GM18502 (cell line): ENCODE results near the gene FURIN.
"Not testable (repeated sequence)": the region's sequence is repeated elsewhere in the genome, so short reads cannot be mapped to it uniquely, and the experiment has no call there.

Experiments
- ATAC-seq: cut with Tn5 transposase; IDR thresholded peaks from one replicate; pipeline ENCODE4 v1.9.1; 2021; ENCODE audit warnings: mild to moderate bottlenecking; ENCODE audit not compliant: unreplicated experiment, poor library complexity

Gene FURIN

GRCh38 chr15:90840157-90840855, 28.1 kb upstream of the FURIN start:
- no peak for ATAC-seq

GRCh38 chr15:90840954-90841353, 27.4 kb upstream of the FURIN start:
- ATAC-seq, result no peak

DNA sequence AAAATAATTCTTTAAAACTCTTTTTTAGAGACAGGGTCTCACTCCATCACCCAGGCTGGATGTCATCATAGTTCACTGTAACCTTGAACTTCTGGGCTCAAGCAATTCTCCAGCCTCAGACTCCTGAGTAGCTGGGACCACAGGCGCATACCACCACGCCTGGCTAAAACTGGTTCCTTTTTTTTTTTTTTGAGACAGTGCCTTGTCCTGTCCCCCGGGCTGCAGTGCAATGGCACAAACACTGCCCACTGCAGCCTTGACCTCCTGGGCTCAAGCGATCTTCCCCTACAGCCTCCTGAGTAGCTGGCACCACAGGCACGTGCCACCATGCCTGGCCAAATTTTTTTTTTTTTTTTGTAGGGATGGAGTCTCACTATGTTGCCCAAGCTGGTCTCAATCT, 23.7 kb upstream of the FURIN start:
- ATAC-seq, result no peak

- peak; percentile 91 for ATAC-seq
These were observed 23.0 kb upstream of the FURIN start for GRCh38 chr15:90845201-90845949.

DNA sequence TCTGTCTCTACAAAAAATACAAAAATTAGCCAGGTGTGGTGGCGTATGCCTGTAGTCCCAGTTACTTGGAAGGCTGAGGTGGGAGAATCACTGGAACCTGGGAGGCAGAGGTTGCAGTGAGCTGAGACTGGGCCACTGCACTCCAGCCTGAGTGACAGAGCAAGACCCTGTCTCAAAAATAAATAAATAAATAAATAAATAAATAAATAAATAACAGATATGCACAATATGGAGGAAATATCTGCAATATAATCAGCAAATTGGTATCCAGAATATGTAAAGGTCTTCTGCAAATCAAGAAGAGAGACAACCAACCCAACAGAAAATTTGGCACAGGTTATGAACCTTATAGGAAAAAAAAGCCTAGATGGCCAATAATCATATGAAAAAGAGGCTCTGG, 19.0 kb upstream of the FURIN start:
- ATAC-seq, result not testable (repeated sequence)

DNA sequence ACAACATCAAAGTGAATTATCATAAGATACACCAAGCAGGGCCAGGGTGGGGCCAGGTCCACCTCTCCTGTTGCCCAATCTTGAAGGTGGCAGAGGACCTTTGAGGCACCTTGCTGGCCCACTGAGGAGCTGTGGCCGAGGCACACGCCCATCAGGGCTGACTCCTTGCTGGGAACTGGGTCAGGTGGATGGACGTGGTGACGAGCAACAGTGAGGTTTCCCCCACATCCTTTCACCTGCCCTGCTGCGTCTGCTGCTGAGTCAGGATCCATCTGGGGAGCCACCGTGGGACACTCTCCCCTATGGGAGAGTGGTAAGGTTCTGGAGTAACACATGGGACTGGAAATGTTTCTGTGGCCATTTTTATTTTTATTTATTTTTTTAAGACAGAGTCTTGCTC, 17.3 kb upstream of the FURIN start:
- no peak for ATAC-seq

DNA sequence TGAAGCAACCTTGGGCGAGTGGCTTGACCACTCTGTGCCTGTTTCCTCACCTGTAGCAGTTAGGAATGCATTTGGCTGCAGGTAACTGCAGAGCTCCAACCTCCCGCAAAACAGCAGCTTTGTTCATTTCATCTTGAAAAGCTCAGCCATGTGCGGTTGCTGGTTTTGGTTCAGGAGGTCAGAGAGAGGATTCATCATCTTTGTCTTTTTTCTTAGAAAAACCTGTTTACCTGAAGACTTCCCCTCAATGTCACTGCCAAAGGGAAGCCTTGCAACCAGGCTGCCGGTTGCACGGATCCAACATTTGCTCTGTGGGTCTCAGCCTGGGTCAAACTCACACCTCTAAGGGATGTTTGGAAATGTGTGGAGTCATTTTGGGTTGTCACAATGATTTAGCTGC, 16.4 kb upstream of the FURIN start:
- no peak for ATAC-seq

DNA sequence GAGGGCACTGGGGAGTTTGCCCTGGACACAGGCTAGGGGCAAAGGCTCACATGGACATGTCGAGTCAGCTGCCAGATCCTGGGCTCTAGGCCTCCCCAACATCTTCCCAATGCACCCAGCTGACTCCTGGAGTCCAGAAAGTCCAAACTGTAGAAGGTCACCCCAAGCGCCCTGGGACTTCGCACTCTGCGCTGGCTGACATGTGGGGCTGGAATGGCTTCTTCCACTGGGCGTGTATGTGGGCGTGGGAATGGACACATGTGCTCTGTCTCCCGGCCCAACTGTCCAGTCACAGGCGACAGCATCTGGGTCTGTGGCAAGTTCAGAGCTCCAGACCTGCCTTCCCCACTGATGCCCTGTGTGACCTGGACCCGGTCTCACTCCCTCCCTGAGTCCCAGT, 13.2 kb upstream of the FURIN start:
- ATAC-seq, result no peak

DNA sequence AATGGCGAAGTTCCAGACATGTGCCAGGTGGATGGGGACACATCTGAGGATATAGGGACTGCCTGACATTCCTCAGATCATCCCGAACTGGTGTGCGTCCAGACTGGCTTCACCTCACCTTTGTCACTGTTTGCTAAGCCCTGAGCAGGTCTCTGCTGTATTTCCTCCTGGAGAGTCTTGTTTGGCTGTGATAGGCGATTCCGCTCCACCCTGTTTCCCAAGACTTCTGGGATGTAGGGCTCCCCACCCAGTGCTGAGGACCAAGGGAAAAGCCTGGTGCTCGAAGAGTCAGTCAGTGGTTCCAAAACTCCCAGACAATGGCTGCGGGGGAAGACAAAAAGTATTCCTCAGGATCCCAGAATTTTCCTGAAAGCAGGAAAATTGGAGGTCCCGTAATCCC, 11.1 kb upstream of the FURIN start:
- no peak for ATAC-seq

GRCh38 chr15:90857883-90858443, 10.4 kb upstream of the FURIN start:
- no peak for ATAC-seq

- no peak for ATAC-seq
These were observed 8.9 kb upstream of the FURIN start for GRCh38 chr15:90859234-90860131.

GRCh38 chr15:90860450-90860849, 7.9 kb upstream of the FURIN start:
- no peak for ATAC-seq

DNA sequence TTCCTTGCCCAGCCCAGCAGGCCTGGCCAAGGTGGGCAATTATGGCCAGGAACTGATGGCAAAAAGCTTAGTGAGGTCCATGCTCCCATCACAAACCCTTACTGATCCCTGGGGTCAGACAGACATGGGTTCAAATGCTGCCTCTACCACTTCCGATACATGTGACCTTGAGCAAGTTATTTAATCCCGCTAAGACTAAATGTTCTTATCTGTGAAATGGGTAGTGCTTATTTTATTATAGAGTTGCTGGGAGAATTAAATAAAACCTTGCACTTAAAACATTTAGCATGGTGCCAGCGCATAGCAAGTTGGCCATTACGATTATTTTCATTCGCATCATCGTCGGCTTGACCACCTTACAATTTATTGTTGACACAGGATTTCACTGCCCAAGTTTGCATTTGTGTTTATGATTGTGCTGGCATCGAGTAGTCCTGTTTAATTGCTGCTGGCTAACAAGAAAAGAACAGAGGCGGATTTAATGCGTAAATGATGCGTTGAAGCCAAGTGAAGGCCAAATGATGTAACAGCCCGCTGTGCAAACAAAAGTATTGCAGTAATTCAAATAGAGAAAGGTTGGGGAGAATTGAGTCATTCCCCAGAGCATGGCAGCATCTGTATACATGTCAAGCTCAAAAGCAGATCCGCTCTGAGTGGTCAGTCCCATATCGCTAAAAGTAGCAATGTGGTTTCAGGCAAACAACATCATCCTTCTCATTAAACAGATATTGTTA, 7.3 kb upstream of the FURIN start:
- no peak for ATAC-seq

GRCh38 chr15:90862487-90862886, 5.9 kb upstream of the FURIN start:
- no peak for ATAC-seq

DNA sequence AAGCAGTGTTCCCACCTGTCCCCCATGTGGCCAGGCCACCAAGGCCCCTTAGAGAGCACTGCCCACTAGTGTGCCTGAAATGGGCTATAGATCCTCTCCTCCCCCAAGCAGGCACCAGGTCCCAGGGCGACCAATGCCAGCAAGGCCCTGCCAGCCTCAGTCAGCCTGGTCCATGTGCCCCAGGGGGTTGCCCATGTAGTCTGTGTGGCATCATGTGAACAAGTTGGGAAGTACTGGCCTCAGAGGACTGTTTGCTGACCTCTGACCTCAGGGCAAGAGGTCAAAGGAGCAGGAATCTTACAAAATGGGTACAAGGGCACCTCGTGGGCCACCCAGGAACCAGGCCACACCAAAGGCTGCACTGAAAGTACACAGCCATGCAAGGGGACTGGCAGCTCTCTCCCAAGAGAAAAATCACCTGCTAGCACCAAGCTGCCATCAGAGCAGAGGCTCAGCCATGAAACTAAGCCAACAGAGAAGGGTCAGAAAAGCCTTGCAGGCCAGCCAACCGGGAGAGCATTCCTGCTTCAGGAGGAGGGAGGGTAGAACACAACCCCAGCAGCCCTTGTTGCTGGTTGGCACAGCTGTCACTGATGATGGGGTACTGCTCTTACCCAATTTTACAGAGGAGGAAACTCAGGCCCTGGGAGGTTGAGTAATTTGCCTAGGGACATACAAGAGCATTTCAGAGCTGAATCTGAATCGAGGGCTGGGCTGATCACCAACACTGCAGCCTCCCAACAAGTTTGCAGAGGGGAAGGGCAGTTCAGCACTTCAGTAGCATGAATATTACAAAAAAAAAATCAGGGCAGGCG, 5.2 kb upstream of the FURIN start:
- no peak for ATAC-seq

DNA sequence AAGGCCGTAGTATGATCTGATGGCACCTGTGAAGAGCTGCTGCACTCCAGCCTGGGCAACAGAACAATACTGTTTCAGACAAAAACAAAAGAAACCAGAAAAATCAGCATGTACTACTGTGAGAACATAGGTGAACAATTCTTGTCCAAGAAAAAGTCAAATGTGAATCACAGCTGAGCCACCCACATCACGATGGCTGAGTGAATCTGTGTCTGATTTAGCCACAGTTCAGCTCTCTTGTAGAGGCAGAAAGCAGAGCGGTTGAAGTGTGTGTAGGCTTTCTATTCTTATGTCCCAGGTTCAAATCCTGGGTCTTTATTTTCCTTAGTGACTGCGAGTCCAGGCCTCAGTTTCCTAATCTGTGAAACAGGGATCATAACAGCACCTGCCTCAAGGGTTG, 4.4 kb upstream of the FURIN start:
- ATAC-seq, result no peak

GRCh38 chr15:90864507-90864906, 3.9 kb upstream of the FURIN start:
- ATAC-seq, result no peak

GRCh38 chr15:90865702-90866101, 2.7 kb upstream of the FURIN start:
- ATAC-seq, result no peak

DNA sequence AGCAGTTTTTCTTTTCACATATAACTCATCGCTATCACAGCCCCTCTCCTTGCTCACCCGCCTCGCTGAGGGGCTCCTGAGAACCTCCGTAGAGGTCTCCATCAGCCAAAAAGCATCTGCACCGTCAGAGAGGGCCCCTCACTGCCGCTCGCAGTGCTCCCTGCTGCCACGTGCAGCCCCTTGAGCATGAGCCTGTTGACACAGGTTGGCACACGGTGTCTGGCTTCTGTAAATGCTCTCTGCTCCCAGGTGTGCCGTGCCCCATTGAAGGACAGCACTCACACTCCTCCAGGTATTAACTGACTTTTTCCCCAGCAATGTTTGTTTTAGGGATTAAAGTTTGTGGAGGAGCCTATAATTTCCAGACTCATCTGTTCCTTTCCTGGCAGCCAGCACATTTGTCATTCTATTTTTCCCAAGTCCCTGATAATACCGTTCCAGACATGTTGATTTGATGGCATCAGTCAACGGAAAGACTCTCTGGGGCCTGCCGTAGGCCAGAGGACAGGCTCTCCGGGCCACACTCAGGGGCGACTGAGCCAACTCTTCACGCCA, 2.1 kb upstream of the FURIN start:
- no peak for ATAC-seq
